Suprapubic skin (tissue), 4 donors: ENCODE data around the gene PTGIR. TPM values are rescaled to one million over a fixed set of nuclear protein-coding genes. Genes with fewer than 3 reads are reported as not detected.
A peak's percentile ranks its signal among the peaks of the same experiment; 100 is the strongest.

ENCODE experiments used
- DNase-seq, 2 donors: peaks; one replicate each; pipeline ENCODE4 v3.0.0-alpha.2; 2019; ENCODE audit warnings: low spot score in 2 of 2
- H3K27ac ChIP-seq: fragments of 200-600 bp; sonication (generic); one replicate; pipeline ENCODE4 v1.5.1; 2019
- H3K27me3 ChIP-seq: fragments of 200-600 bp; sonication (generic); one replicate; pipeline ENCODE4 v1.5.1; 2019
- H3K36me3 ChIP-seq: fragments of 200-600 bp; sonication (generic); one replicate; pipeline ENCODE4 v1.5.1; 2019
- H3K4me1 ChIP-seq: fragments of 200-600 bp; sonication (generic); one replicate; pipeline ENCODE4 v1.5.1; 2019
- H3K4me3 ChIP-seq: fragments of 200-600 bp; sonication (generic); one replicate; pipeline ENCODE4 v1.5.1; 2019; ENCODE audit warnings: mild to moderate bottlenecking
- H3K9me3 ChIP-seq: fragments of 200-600 bp; sonication (generic); one replicate; pipeline ENCODE4 v1.5.1; 2019
- EP300 ChIP-seq: sonication (generic); formaldehyde crosslinking; IDR thresholded peaks from one replicate; pipeline ENCODE4 v1.6.1; 2017; ENCODE audit warnings: antibody characterized with exemption
- POLR2A ChIP-seq, 2 donors: fragments of 450-650 bp; IDR thresholded peaks; one replicate each; pipeline ENCODE4 v1.6.1; 2017; ENCODE audit warnings: antibody characterized with exemption in 2 of 2, mild to moderate bottlenecking in 2 of 2, moderate library complexity in 2 of 2
- POLR2AphosphoS5 ChIP-seq, 3 donors: sonication (generic); formaldehyde crosslinking; IDR thresholded peaks; one replicate each; pipeline ENCODE4 v1.6.1; 2017; ENCODE audit warnings: antibody characterized with exemption in 3 of 3
- WGBS: methylation state at CpG from one replicate; pipeline ENCODE4 v1.1.5; 2018; 5-methylcytosine and 5-hydroxymethylcytosine counted together
- total RNA-seq, 4 donors: library from RNA; depleted of rRNA; stranded (reverse); fragments of >200 nt; gene quantifications; one replicate each; pipeline ENCODE4 v1.1.0, GENCODE V29; 2016
- TF ChIP-seq, protein P1 (sequence below), 2 donors: fragments of 200-600 bp in 1 of 2; fragments of 450-650 bp in 1 of 2; sonication (generic) in 1 of 2; IDR thresholded peaks; one replicate each; pipeline ENCODE4 v1.5.1; 2016 to 2019; ENCODE audit warnings: antibody characterized with exemption in 2 of 2, mild to moderate bottlenecking in 1 of 2, moderate library complexity in 1 of 2

Gene PTGIR
- total RNA-seq, 4 donors from 2014 or later, result 0.57 to 6.7 (median 2.4) TPM

DNA sequence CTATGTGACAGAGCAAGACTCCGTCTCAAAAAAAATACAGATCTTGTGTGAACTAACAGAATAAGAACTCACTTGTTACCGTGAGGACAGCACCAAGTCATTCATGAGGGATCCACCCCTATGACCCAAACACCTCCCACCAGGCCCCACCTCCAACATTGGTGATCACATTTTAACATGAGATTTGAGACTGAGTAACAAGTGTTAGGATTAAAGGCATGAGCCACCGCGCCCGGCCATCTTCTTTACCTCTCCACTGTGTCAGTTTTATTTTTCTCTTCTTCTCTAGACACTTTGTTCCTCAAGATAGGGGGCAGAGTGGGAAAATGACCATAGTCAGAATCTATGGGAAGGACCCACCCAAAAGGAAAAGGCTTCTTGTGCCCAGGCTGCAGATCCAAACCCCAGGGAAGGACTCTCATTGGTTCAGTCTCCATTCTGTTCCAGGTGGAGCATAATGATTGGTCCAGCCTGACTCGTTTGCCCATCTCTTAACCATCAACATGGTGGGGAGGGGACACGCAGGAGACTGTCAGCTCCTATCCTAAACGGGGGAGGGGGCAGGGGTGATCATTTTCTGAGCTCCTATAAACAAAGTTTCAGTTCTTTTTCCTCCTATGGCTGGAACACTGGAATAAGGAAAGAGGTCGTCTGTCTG lies 25.0 kb downstream of the PTGIR start:
- Histone ChIP-seq H3K4me1 (peaks cover 32% of the 10 kb centered on the region), H3K27ac (peak overlapping the region; percentile 96), H3K27me3 (no peaks in the 10 kb centered on the region), H3K36me3 (no peaks in the 10 kb centered on the region), H3K4me3 (peak overlapping the region; percentile 78), H3K9me3 (no peaks in the 10 kb centered on the region)
- DNase-seq, result no peak
- TF ChIP-seq POLR2A (IDR thresholded peaks at IDR 0.05) (no peak), POLR2AphosphoS5 (IDR thresholded peaks at IDR 0.05) (no peak), EP300 (no peak)
- TF ChIP-seq, protein P1, sequence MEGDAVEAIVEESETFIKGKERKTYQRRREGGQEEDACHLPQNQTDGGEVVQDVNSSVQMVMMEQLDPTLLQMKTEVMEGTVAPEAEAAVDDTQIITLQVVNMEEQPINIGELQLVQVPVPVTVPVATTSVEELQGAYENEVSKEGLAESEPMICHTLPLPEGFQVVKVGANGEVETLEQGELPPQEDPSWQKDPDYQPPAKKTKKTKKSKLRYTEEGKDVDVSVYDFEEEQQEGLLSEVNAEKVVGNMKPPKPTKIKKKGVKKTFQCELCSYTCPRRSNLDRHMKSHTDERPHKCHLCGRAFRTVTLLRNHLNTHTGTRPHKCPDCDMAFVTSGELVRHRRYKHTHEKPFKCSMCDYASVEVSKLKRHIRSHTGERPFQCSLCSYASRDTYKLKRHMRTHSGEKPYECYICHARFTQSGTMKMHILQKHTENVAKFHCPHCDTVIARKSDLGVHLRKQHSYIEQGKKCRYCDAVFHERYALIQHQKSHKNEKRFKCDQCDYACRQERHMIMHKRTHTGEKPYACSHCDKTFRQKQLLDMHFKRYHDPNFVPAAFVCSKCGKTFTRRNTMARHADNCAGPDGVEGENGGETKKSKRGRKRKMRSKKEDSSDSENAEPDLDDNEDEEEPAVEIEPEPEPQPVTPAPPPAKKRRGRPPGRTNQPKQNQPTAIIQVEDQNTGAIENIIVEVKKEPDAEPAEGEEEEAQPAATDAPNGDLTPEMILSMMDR (IDR thresholded peaks at IDR 0.05), result no peak
- 65% methylated on average over 9 of the region's 9 CpGs for WGBS

GRCh38 chr19:46598372-46598917 lies 26.4 kb downstream of the PTGIR start:
- Histone ChIP-seq H3K4me1 (peaks cover 18% of the 10 kb centered on the region), H3K4me3 (no peak overlapping the region), H3K27me3 (no peaks in the 10 kb centered on the region), H3K9me3 (no peaks in the 10 kb centered on the region), H3K27ac (no peak overlapping the region), H3K36me3 (no peaks in the 10 kb centered on the region)
- 96% methylated on average over 4 of the region's 4 CpGs for WGBS
- TF ChIP-seq POLR2AphosphoS5 (IDR thresholded peaks at IDR 0.05) (no peak), EP300 (no peak), POLR2A (IDR thresholded peaks at IDR 0.05) (no peak)
- TF ChIP-seq, protein P1 (IDR thresholded peaks at IDR 0.05), result no peak
- DNase-seq, result no peak

- TF ChIP-seq, protein P1 (IDR thresholded peaks at IDR 0.05), result no peak
- TF ChIP-seq POLR2A (IDR thresholded peaks at IDR 0.05), result no peak
- no peak for TF ChIP-seq POLR2AphosphoS5 (IDR thresholded peaks at IDR 0.05)
- no peaks in the 10 kb centered on the region for H3K27me3 ChIP-seq
- H3K9me3 ChIP-seq, result no peaks in the 10 kb centered on the region
- no peak overlapping the region for H3K4me3 ChIP-seq
- DNase-seq, result no peak
- no peak overlapping the region for H3K27ac ChIP-seq
- 54% methylated on average over 6 of the region's 6 CpGs for WGBS
- H3K4me1 ChIP-seq, result peaks cover 2% of the 10 kb centered on the region
- no peaks in the 10 kb centered on the region for H3K36me3 ChIP-seq
Observed at GRCh38 chr19:46596008-46596407, 28.9 kb downstream of the PTGIR start.

- DNase-seq, result no peak
- Histone ChIP-seq H3K4me3 (no peak overlapping the region), H3K9me3 (no peaks in the 10 kb centered on the region), H3K27ac (no peak overlapping the region), H3K4me1 (no peaks in the 10 kb centered on the region), H3K36me3 (no peaks in the 10 kb centered on the region), H3K27me3 (no peaks in the 10 kb centered on the region)
- 83% methylated on average over 3 of the region's 3 CpGs for WGBS
- TF ChIP-seq POLR2A (IDR thresholded peaks at IDR 0.05) (no peak), POLR2AphosphoS5 (IDR thresholded peaks at IDR 0.05) (no peak), EP300 (no peak)
- TF ChIP-seq, protein P1 (IDR thresholded peaks at IDR 0.05), result no peak
Observed at GRCh38 chr19:46591870-46592269, 33.0 kb downstream of the PTGIR start.

GRCh38 chr19:46591254-46591653 lies 33.6 kb downstream of the PTGIR start:
- no peak overlapping the region for H3K4me3 ChIP-seq
- TF ChIP-seq, protein P1 (IDR thresholded peaks at IDR 0.05), result no peak
- TF ChIP-seq EP300, result no peak
- TF ChIP-seq POLR2AphosphoS5 (IDR thresholded peaks at IDR 0.05), result no peak
- TF ChIP-seq POLR2A (IDR thresholded peaks at IDR 0.05), result no peak
- H3K27ac ChIP-seq, result no peak overlapping the region
- H3K36me3 ChIP-seq, result no peaks in the 10 kb centered on the region
- peak in 1 of 2 donors; percentile 11 for DNase-seq
- no peaks in the 10 kb centered on the region for H3K9me3 ChIP-seq
- no peaks in the 10 kb centered on the region for H3K27me3 ChIP-seq
- H3K4me1 ChIP-seq, result no peaks in the 10 kb centered on the region
- 99% methylated on average over 4 of the region's 4 CpGs for WGBS
